Medulla oblongata (tissue), 1 donor: ENCODE data around the gene DNAJC12.
A peak's percentile ranks its signal among the peaks of the same experiment; 100 is the strongest.
"Not testable (repeated sequence)": the region's sequence is repeated elsewhere in the genome, so short reads cannot be mapped to it uniquely, and the experiment has no call there.

Experiments used
- DNase-seq: peaks from one replicate; pipeline ENCODE4 v3.0.0-alpha.2; 2015; ENCODE audit errors: extremely low spot score

Gene DNAJC12

DNA sequence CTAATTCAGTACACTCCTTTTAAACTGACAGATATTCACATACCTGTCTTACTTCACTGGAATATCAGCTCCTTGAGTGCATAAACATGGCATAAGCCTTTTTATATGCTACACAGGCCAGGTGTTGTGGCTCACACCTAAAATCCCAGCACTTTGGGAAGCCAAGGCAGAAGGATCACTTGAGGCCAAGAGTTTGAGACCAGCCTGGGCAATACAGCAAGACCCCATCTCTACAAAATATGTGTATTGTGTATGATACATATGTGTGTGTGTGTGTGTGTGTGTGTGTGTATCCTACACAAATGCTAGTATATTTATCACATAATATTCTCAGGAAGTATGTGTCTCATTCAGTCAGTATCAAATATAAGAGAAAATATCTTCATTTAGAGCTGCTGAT lies 45.3 kb downstream of the DNAJC12 start:
- no peak for DNase-seq

DNA sequence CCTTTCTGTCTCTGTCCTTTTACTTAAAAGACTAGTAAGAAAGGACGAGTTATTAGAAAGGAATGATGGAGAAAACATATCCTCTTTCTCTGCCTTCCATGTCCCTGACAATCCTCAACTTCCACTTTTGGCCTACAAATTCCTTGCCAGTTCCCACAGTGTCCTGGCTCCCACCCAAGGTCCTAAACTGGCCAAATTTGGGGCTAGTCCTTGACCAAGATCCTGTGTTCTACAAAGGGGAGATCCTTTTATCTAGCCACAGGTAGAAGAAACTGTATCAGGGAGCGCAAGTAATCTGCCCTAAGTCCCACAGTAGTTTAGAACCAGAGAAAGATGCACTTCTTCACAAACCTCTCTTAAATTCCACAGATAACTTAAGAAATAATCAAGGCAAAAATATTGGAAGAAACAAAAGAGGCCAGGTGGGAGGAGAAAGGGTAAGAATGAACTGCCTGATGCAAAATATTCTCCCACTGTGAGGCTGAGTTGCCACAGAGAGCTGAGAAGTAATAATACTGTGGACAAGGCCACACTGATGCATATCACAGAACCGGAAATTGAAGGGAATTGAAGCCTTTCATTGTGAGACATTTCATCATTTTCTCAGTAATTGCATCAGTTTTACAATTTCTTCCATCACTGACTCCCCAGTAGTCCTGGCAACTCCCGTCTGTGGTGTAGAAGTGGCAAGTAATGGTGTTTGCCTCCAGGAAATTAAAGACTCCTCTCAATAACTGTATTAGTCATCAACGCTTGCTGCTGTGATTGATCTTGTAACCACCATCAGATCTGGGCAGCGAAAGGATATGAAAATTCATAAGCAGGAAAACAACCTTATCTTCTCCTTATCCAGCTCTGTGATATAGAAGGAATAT lies 47.2 kb downstream of the DNAJC12 start:
- no peak for DNase-seq

DNA sequence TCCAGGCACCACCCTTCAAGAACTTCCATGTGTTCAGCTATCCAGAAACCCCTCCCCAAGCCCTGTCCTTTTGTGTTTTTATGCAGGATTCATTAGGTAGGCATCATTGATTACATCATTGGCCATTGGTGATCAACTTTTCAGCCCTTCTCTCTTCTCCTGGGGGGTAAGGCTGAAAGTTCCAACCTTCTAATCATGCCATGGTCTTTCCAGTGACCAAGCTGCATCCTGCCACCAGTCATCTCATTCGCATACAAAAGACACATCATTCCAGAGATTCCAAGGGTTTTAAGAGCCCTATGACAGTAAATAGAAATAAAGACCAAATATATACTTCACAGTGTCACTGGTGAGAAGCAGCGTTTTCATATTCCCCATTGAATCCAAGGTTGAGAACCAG lies 48.2 kb downstream of the DNAJC12 start:
- no peak for DNase-seq

DNA sequence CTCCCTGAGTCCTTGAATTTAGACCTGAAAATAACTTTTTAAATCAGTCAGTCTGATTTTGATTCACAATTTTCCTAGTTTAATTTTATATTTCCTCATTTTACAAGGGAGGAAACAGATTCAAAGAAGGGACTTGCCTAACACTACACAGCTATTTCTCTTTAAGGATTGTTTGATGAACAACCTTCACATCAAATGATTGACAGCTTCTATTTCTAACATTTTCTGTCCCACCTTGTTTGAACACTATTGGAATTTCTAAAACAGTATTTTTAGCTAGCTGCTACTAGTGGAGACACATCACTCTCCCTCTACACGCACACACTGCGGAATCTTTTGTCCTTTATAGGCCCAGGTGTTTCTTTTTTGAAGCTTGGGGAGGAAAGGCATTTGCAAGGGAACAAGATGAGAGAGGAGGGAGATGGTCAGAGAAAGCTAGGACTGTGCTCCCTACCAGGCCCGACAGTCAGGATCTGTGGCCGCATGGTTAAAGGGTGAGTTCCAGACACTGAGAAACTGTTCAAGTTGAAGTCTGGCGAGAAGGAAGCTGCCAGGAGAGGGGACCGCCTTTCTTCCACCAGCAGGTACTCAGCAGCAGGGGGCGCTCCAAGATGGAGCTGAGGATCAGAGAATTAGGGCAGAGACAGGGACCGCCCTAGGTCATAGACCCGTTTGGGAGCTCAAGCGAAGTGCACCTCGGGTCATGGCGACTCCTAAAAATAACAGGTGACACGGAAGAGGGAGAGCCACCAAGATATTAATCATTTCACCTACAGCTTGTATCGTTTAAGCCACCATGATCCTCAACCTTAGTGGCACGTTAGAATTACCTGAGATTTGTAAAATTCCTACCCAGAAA lies 49.7 kb downstream of the DNAJC12 start:
- DNase-seq, result peak; percentile 54

DNA sequence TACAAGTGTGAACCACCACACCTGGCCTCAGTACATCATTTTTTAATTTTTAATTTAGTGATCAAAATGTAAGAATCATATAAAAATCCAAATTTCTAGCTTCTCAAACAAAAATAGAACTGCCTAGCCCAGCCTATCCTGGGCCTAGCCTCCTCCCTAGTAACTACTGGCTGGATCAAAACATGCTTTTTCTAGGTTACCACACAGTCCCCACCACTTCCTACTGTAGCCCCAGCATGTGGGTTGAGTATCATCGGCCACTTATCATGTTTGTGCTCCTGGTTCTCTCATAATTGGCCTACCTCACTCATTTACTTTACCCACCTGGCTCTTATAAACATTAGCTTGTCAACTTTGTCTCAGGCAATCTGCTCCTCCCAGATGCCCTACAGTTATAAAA lies 52.9 kb downstream of the DNAJC12 start:
- DNase-seq, result no peak

DNA sequence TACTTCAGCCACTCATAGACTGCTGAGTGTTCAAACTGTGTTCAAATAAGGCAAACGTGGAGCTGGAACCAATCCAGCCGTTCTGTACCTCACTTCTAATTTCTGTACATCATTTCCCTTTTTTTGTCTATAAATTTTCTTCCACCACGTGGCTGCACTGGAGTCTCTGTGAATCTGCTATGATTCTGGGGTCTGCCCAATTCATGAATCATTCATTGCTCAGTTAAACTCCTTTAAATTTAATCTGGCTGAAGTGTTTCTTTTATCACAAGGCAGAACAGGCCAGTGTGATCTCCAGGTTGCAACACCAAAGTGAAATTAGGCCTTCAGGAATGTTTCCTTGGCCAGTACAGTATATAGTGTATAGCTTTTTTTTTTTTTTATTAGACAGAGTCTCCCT lies 53.5 kb downstream of the DNAJC12 start:
- DNase-seq, result no peak

DNA sequence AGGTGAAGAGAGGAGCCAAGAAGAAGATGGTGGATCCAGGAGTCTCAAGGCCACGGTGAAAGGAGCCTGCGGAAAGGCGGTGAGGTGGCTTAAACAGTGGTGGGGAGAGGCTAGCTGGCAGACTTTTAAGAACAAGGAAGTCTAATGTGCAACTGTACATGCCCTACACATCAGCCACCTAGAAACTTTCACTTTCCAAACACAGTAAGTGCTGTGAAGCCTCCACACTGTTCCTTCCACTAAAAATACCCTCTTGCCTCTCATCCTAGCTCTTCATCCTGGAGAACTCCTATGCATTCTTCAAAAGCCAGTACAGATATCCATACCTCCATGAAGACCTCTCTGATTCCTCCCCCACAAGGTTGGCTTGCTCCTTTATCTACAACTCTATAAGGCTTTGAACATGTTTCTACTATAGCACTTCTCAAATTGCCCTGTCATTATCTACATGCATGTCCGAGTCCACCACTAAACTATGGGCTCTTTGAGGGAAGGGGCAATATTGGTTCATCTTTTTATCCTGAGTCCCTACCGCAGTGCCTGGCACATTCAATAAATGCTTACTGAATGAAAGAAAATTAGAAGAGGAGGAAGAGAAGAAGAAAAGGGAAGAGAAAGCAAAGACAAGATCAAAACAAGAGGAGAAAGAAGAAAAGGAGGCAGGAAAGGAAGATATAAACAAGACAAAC lies 54.2 kb downstream of the DNAJC12 start:
- peak; percentile 46 for DNase-seq

DNA sequence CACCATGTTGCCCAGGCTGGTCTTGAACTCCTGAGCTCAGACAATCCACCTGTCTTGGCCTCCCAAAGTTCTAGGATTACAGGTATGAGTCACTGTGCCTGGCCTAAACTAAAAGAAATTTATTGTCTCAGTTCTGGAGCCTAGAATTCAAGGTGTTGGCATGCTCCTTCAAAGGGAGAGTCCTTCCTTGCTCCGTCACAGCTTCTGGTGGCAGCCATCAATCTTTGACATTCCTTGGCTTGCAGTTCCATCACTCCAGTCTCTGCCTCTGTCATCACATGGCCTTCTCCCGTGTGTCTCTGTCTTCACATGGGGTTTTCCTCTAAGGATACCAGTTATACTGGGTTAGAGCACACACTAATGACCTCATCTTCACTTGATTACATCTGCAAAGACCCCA lies 55.5 kb downstream of the DNAJC12 start:
- no peak for DNase-seq

DNA sequence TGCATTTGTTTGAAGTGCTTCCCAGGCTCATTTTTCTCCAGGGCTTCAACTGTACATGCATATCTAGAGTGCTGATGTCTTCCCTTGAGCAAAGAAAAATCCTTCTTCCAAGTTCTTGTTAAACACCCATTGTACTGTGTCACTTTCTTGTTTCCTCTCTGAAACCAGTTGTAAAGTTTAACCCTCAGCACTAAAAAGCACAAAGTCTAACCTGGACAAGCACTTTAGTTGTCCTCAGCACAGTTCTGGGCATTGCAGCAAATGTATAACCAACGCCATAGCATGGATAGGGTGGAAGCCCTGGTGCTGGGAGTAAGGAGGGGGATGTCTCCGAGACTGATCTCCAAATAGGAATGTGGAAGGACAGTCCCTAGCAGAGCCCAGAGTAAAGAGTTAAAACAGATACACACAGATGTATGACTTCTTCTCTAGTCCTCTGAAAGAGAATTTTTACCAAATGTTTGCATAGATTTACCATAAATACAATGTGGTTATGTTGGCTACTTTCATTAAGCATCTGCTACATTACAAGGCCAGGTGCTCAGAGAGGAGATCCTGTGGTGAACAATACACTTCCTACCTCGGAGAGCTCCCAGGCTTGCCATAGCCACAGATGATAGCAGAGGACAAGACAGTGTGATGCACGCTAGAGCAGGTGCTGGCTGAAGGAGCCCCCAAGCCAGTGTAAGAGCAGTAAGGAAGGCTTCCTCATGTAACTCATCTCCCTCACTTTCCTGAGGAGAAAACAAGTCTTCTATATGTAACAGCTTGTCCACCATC lies 57.0 kb downstream of the DNAJC12 start:
- no peak for DNase-seq

DNA sequence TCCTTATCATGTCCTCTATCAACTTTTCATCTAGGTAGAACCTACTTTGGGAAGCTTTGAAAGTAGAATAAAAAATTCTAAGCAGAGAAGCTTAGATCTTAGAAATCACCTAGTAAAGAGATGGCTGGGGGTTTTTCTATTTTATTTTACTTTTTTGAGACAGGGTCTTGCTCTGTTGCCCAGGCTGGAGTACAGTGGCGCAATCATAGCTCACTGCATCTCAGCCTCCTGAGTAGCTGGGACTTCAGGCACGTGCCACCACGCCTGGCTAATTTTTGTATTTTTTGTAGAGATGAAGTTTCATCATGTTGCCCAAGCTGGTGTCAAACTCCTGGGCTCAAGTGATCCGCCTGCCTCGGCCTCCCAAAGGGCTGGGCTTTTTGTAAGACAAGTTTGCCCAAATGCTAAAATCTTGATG lies 57.8 kb downstream of the DNAJC12 start:
- not testable (repeated sequence) for DNase-seq

DNA sequence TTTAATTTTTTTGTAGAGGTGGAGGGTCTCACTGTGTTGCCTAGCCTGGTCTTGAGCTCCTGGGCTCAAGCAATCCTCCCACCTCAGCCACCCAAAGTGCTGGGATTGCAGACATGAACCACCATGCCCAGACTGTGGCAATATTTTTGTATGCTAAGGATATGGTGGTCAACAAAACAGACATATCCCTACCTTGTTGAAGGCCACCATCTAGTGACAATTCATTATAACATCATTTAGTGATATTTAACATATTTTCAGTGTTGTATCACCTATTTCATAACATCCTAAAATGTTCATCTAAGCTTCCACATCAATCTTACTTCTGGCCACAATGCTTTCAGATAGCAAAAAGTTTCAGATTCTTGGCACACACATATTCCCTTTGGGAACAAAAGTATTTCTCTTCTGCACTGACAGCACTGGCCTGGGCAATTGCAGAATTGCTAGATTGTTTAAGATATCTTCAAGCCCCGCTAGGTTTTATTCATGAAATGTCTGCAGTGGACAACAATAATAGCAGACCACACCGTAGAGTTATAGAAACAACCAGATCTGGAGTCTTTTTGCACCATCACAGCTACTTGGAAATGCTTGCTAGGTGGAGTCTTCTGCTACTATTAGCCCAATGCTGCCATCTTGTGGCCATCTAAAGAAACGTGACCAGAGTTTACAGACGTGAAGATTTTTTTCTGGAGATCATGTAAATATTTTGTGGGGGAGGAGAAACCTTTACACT lies 58.4 kb downstream of the DNAJC12 start:
- DNase-seq, result peak; percentile 95

DNA sequence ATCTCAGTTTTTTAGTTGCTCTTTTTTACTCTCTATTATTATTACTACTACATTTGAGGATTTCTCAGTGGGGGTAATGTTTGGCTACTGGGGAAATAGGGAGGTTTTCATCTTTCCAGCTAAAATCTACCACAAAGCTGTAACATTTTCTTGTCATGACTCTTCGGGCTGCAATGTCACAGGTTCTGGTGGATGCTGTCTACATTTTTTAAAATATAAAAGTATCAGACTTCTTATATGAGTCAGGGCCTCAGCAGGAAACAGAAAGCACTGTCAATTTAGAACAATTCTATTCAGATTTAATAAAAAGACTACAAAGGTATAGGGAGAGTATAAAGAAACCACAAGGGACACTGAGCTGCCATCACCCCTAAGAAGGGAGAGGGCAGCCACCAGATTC lies 61.6 kb downstream of the DNAJC12 start:
- no peak for DNase-seq

DNA sequence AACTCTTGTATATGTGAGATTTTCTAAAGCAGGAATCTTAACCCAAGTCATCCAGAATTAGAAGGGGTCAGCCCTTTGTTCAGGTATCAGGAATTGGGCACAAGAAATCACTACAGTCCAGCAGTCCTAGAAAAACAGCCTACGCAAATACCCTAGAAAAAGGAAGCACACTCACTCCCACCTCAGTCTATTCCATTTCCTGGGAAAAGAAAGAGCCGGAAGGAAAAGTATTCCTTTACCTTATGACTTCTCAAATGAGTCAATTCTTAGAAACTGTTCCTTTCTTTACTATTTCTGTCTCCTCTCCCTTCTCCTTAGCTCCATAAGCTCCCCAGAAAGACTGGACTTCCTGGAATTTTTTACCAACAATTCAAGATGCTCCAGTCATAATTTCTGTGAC lies 62.7 kb downstream of the DNAJC12 start:
- DNase-seq, result no peak

DNA sequence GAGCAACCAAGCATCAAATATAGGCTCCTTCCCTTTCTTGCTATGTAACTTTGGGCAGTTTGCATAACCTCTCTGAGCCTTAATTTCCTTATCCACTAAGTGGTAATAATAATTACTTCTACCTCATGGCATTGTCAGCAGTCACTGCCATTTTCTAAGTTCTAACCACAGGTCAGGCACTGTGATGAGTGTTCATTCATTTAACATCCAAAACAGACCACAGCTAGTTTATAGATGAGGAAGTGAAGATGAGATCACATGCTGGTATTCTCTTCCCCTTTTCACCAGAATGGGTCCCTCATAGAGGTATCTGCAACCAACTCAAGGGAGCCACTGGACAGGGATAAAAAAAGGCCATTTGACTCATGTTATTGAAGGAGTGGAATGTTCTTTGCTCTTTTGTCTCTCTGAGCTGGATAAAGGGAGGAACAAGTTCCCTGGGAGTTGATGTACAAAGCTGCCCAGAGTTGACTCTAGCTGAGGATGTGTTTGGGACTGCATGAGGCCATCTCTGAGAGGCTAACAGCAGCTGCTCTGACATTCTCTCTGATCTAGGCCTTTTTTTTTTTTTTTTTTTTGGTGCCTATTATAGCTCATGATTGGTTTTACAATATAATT lies 65.0 kb downstream of the DNAJC12 start:
- DNase-seq, result peak; percentile 77

DNA sequence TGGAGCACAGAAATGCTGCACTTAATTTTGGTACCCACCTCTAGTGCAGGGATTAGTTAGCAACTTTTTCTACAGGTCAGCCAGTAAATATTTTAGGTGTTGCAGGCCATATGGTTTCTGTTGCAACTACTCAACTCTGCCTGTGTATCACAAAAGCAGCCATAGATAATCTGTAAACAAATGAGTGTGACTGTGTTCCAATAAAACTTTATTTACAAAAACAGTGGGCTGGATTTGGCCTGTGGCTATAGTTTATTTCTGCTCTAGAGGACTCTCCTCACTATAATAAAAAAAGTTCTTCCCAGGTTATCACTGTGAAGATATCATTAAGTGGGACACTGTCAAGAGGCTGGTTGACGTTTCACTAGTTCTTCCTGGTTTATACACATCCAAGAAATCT lies 65.8 kb downstream of the DNAJC12 start:
- DNase-seq, result no peak

DNA sequence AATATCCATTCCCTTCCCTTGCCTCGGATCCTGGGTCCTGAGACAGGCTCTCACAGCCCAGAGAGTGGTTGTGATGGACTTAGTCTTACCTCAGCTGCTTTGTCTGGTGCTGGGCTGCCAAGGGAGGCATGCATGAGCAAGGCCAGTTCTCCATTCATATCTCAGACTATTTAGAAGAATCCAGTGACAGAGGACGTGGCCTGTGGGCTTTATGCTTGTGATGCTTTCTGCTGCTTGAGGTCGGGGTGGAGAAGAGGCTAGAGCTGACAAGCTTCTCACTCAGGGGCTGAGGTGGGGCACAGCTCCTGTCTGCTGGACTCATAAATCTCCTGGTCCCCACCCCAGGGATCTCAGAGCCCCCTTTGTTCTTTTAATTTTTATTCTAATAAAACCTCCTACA lies 66.8 kb downstream of the DNAJC12 start:
- DNase-seq, result no peak

DNA sequence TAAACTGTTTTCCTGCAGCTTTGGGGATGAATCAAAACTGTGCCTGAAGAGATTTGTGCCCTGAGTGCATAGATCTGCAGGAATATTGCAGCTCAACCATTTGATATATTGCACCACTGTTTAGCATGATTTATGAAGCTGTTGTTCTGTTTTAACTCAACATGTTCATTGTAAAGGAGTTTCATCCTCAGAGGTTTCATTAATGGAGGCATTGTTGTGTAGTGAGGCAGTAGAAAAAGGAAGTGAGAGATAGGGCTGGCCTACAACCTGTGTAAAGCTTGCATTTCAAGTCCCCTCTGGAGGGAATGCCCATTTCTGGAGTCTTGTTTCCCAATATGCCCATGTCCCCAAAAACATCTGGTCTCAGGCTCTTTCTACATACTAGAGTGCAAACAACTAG lies 67.5 kb downstream of the DNAJC12 start:
- DNase-seq, result no peak

DNA sequence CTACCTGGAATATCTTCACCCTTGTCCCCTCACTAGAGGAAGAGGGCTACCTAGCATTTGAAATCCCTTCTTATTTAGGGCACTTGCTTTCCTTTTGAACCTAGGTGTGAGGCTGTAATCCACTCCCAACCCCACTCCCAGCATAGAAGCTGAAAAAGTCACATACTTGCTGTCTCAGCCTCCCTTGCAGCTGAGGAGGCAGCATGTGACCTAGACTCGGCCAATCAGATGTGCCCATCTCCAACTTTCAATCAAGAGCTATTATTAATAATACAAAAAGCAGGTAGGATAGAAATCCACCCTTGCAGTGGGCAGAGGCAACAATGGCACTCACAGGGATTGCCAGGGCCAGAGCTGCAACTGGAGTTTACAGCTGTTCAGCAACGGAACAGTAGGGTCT lies 70.7 kb downstream of the DNAJC12 start:
- no peak for DNase-seq

DNA sequence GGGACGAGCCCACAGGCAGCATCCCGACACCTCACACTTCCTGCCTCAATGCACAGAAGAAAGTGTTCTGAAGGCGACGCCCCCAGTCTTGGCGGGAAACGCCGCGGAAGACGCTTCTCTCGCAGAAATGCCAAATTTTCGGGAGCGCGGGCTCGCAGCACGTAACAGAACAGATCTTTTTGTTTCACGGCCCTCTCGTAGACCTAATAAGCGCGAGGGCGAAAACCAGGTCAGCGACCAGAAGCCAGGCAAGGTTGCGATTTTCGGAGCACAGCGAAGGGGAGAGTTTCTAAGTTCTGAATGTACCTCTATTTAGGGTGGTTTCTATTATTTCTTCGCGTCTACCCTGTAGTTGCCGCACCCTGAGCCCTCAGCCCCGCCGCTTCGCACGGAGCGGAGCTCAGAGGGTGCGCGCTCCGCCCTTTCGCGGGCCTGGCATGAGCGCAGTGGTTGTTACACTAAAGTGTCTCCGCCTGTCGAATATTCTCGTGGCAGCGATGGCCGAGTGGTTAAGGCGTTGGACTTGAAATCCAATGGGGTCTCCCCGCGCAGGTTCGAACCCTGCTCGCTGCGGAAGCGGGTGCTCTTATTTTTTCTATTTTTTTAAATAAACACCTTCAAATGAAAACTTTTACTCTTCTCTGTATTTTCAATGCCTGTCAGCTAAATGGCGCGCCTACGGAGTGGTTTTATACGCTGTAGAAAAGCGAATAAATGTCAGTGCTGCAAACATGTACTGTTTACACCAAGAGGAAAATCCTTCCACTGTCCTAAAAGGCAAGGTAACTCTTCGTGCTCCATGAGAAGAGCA lies 73.8 kb downstream of the DNAJC12 start:
- peak; percentile 97 for DNase-seq
